IMR-90 (cell line): ENCODE results near the gene CIAO2A. TPM values are rescaled to one million over a fixed set of nuclear protein-coding genes. Genes with fewer than 3 reads are reported as not detected.

Source experiments
- ATAC-seq: fragments of 200-7000 bp; cut with Tn5 transposase; 2 replicates; pipeline ENCODE4 v1.9.1; 2020; ENCODE audit warnings: low read depth, mild to moderate bottlenecking, moderate library complexity
- BruUV-seq: library from RNA; stranded (reverse); fragments of 400-500 nt; replicated peaks from 2 replicates; lab custom pipeline; 2021; lab: Mats Ljungman, UMichigan
- CTCF ChIA-PET: fragments of 300-600 bp; formaldehyde crosslinking; extraction: SDS; loops from one replicate; lab custom pipeline; 2021; ENCODE audit warnings: antibody characterized with exemption; lab: Yijun Ruan, JAX
- POLR2A ChIA-PET: fragments of 300-600 bp; sonication (Branson Sonifier 250); formaldehyde crosslinking; loops from one replicate; lab custom pipeline; 2022; ENCODE audit warnings: antibody characterized with exemption; ENCODE audit not compliant: unreplicated experiment; lab: Charles Lee
- DNase-seq: peaks from one replicate; pipeline ENCODE4 v3.0.0; 2013
- H2AFZ ChIP-seq: replicated peaks from 2 replicates; pipeline ENCODE3; 2013; ENCODE audit warnings: low read length, mild to moderate bottlenecking; ENCODE audit not compliant: poor library complexity
- H2AK5ac ChIP-seq: 2 replicates; pipeline ENCODE4 v1.6.1; 2013; ENCODE audit warnings: low read depth, low read length, inconsistent platforms
- H2AK9ac ChIP-seq: replicated peaks from 2 replicates; pipeline ENCODE3; 2013; ENCODE audit warnings: mild to moderate bottlenecking, low read depth, low read length, moderate library complexity; ENCODE audit not compliant: poor library complexity
- H2BK120ac ChIP-seq: 2 replicates; pipeline ENCODE4 v1.6.1; 2013; ENCODE audit warnings: low read depth, low read length, inconsistent platforms
- H2BK15ac ChIP-seq: 3 replicates; pipeline ENCODE4 v1.6.1; 2013; ENCODE audit warnings: low read depth, low read length, inconsistent platforms
- H2BK20ac ChIP-seq: 2 replicates; pipeline ENCODE4 v1.6.1; 2013; ENCODE audit warnings: low read depth, mild to moderate bottlenecking, inconsistent platforms, low read length, moderate library complexity
- H2BK5ac ChIP-seq: 2 replicates; pipeline ENCODE4 v1.6.1; 2013; ENCODE audit warnings: mild to moderate bottlenecking, low read depth, low read length, inconsistent platforms; ENCODE audit not compliant: poor library complexity, severe bottlenecking
- H3K14ac ChIP-seq: replicated peaks from 2 replicates; pipeline ENCODE4 v1.6.1; 2013; ENCODE audit warnings: low read depth, low read length, inconsistent platforms
- H3K18ac ChIP-seq: 2 replicates; pipeline ENCODE4 v1.6.1; 2013; ENCODE audit warnings: low read depth, low read length, control low read depth
- H3K23ac ChIP-seq: 2 replicates; pipeline ENCODE4 v1.6.1; 2013; ENCODE audit warnings: low read depth, low read length, inconsistent platforms
- H3K27ac ChIP-seq: 2 replicates; pipeline ENCODE4 v1.5.1; 2013; ENCODE audit warnings: mild to moderate bottlenecking, control low read depth, low read length; ENCODE audit not compliant: insufficient read depth
- H3K27me3 ChIP-seq: 2 replicates; pipeline ENCODE4 v1.6.1; 2013; ENCODE audit warnings: low read length; ENCODE audit not compliant: control insufficient read depth, insufficient read depth
- H3K36me3 ChIP-seq: 2 replicates; pipeline ENCODE4 v1.6.1; 2013; ENCODE audit warnings: low read length, mixed read lengths; ENCODE audit not compliant: control insufficient read depth, insufficient read depth
- H3K4ac ChIP-seq: 2 replicates; pipeline ENCODE4 v1.6.1; 2013; ENCODE audit warnings: low read depth, low read length, inconsistent platforms
- H3K4me1 ChIP-seq: 2 replicates; pipeline ENCODE4 v1.6.1; 2013; ENCODE audit warnings: low read length, mixed read lengths; ENCODE audit not compliant: control insufficient read depth, insufficient read depth
- H3K4me2 ChIP-seq: 2 replicates; pipeline ENCODE4 v1.6.1; 2013; ENCODE audit warnings: low read depth, mild to moderate bottlenecking, control low read depth, low read length, moderate library complexity
- H3K4me3 ChIP-seq: 2 replicates; pipeline ENCODE4 v1.5.1; 2013; ENCODE audit warnings: low read depth, mild to moderate bottlenecking, control low read depth, low read length, moderate library complexity; ENCODE audit not compliant: insufficient read depth
- H3K56ac ChIP-seq: 2 replicates; pipeline ENCODE4 v1.6.1; 2013; ENCODE audit warnings: low read length, inconsistent platforms; ENCODE audit not compliant: insufficient read depth; ENCODE audit errors: extremely low read depth
- H3K79me1 ChIP-seq, 2 experiments: 2 replicates each; pipeline ENCODE4 v1.6.1; 2013; ENCODE audit warnings: low read length in 2 of 2, inconsistent platforms in 1 of 2, low read depth in 1 of 2
- H3K9ac ChIP-seq: 2 replicates; pipeline ENCODE4 v1.6.1; 2013; ENCODE audit warnings: low read depth, low read length, control low read depth
- H3K9me1 ChIP-seq: 2 replicates; pipeline ENCODE4 v1.6.1; 2013; ENCODE audit warnings: low read length, inconsistent platforms; ENCODE audit not compliant: insufficient read depth
- H3K9me3 ChIP-seq: 2 replicates; pipeline ENCODE4 v1.6.1; 2013; ENCODE audit warnings: low read length; ENCODE audit not compliant: control insufficient read depth, insufficient read depth
- H4K20me1 ChIP-seq: 2 replicates; pipeline ENCODE4 v1.6.1; 2013; ENCODE audit warnings: low read length, inconsistent platforms; ENCODE audit not compliant: insufficient read depth
- H4K5ac ChIP-seq: 2 replicates; pipeline ENCODE4 v1.6.1; 2013; ENCODE audit warnings: mild to moderate bottlenecking, low read depth, low read length, control low read depth
- H4K8ac ChIP-seq, 2 experiments: 2 replicates each; pipeline ENCODE4 v1.6.1; 2013; ENCODE audit warnings: low read depth in 2 of 2, low read length in 2 of 2, control low read depth in 1 of 2, inconsistent platforms in 1 of 2
- H4K91ac ChIP-seq: 2 replicates; pipeline ENCODE4 v1.6.1; 2013; ENCODE audit warnings: low read depth, low read length, inconsistent platforms; ENCODE audit not compliant: insufficient read depth
- BHLHE40 ChIP-seq: fragments of 150-350 bp; IDR thresholded peaks from 2 replicates; pipeline ENCODE4 v1.6.1; 2016; ENCODE audit warnings: mild to moderate bottlenecking, low read depth, low read length
- CEBPB ChIP-seq: IDR thresholded peaks from 2 replicates; pipeline ENCODE4 v1.6.1; 2012; ENCODE audit warnings: low read depth, low read length, improper control_type of control experiment
- CHD1 ChIP-seq: IDR thresholded peaks from 2 replicates; pipeline ENCODE4 v1.6.1; 2012; ENCODE audit warnings: low read depth, low read length, improper control_type of control experiment
- CTCF ChIP-seq: conservative IDR thresholded peaks from 2 replicates; pipeline ENCODE4 v1.5.1; 2012; ENCODE audit warnings: mild to moderate bottlenecking, low read depth, low read length, improper control_type of control experiment
- ELK1 ChIP-seq: fragments of 150-350 bp; IDR thresholded peaks from 2 replicates; pipeline ENCODE4 v1.6.1; 2016; ENCODE audit warnings: low read depth, mild to moderate bottlenecking, low read length, moderate library complexity, borderline replicate concordance
- FOS ChIP-seq: fragments of 150-350 bp; IDR thresholded peaks from 2 replicates; pipeline ENCODE4 v1.6.1; 2016; ENCODE audit warnings: low read depth, low read length
- MAFK ChIP-seq: IDR thresholded peaks from 2 replicates; pipeline ENCODE4 v1.6.1; 2012; ENCODE audit warnings: low read depth, low read length, improper control_type of control experiment
- MAZ ChIP-seq: IDR thresholded peaks from 2 replicates; pipeline ENCODE4 v1.6.1; 2012; ENCODE audit warnings: low read depth, mild to moderate bottlenecking, low read length, improper control_type of control experiment, moderate library complexity, borderline replicate concordance
- MXI1 ChIP-seq: IDR thresholded peaks from 2 replicates; pipeline ENCODE4 v1.6.1; 2012; ENCODE audit warnings: low read depth, mild to moderate bottlenecking, low read length, moderate library complexity, borderline replicate concordance
- NFE2L2 ChIP-seq: fragments of 150-350 bp; IDR thresholded peaks from 2 replicates; pipeline ENCODE4 v1.6.1; 2016; ENCODE audit warnings: low read depth, mild to moderate bottlenecking, low read length
- POLR2A ChIP-seq: IDR thresholded peaks from 2 replicates; pipeline ENCODE4 v1.6.1; 2012; ENCODE audit warnings: mild to moderate bottlenecking, low read depth, low read length
- RAD21 ChIP-seq: IDR thresholded peaks from 2 replicates; pipeline ENCODE4 v1.6.1; 2012; ENCODE audit warnings: low read length, improper control_type of control experiment
- RCOR1 ChIP-seq: IDR thresholded peaks from 2 replicates; pipeline ENCODE4 v1.6.1; 2012; ENCODE audit warnings: mild to moderate bottlenecking, low read length, improper control_type of control experiment; ENCODE audit not compliant: insufficient replicate concordance
- RFX5 ChIP-seq: IDR thresholded peaks from 2 replicates; pipeline ENCODE4 v1.8.0; 2012; ENCODE audit warnings: low read depth, mild to moderate bottlenecking, low read length, moderate library complexity
- SMC3 ChIP-seq: fragments of 150-350 bp; IDR thresholded peaks from 2 replicates; pipeline ENCODE4 v1.6.1; 2016; ENCODE audit warnings: low read depth, mild to moderate bottlenecking, antibody characterized with exemption, low read length, moderate library complexity
- WGBS, 2 experiments: methylation state at CpG; one replicate each; pipeline versions ENCODE4 v1.1.5 to v1.1.7; 2013; ENCODE audit warnings: missing lambda C conversion rate in 2 of 2; ENCODE audit not compliant: insufficient read length in 1 of 2; ENCODE audit errors: extremely low coverage in 2 of 2; 5-methylcytosine and 5-hydroxymethylcytosine counted together
- dilution Hi-C: fragments of 300-500 bp; cut with HindIII; formaldehyde crosslinking; loops from one replicate; pipeline ENCODE4 v1.14.3; 2018; ENCODE audit warnings: low sequenced_read_pairs; ENCODE audit not compliant: unreplicated experiment
- in situ Hi-C: fragments of 300-500 bp; cut with MboI; formaldehyde crosslinking; loops from 3 replicates; pipeline ENCODE4 v1.14.3; 2019; ENCODE audit warnings: low sequenced_read_pairs, inconsistent platforms, mixed read lengths
- intact Hi-C: fragments of 100-400 bp; cut with micrococcal nuclease; formaldehyde crosslinking; loops from 2 replicates; pipeline ENCODE4 v1.10.0; 2022
- polyA plus RNA-seq, 3 experiments: library from polyadenylated mRNA; depleted of rRNA; stranded (reverse); fragments of >200 nt; gene quantifications; 2 replicates each; pipeline ENCODE4 v1.2.3, GENCODE V29; 2012; ENCODE audit warnings: low replicate concordance in 1 of 3
- total RNA-seq: library from RNA; depleted of rRNA; stranded (reverse); fragments of >200 nt; gene quantifications from 2 replicates; pipeline ENCODE4 v1.2.3, GENCODE V29; 2012
- TF ChIP-seq, protein P1 (sequence below): fragments of 150-350 bp; IDR thresholded peaks from 2 replicates; pipeline ENCODE4 v1.6.1; 2017; ENCODE audit warnings: mild to moderate bottlenecking, antibody characterized with exemption, low read length, low read depth

The CIAO2A gene
- total and polyA plus RNA-seq, 2 of the 4 experiments (the other 2 are of a cell fraction): 36.7 to 38.3 TPM

DNA sequence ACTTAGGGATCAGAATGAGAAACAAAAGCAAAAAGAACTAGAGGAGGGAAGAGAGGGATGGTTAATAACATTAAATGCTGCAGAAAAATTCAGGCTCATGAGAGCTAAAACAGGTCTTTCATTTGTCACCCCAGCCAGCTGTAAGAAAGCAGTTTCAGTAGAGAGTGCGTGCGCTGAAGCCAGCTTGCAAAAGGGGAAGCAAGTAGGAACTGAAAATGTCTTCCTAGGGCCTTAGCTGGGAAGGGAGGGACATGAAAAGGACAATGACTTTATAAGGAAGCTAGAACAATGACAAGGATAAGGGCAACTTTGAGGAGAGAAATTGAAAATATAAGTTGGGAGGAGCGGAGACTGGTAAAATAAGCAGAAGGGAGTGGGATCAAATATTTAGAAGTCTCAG, 3.1 kb downstream of the CIAO2A start:
- Histone ChIP-seq H2BK15ac (no peak overlapping the region), H3K79me1 (peaks cover 22 to 56% of the 10 kb centered on the region in 2 experiments), H3K36me3 (peaks cover 5% of the 10 kb centered on the region), H3K9me3 (no peaks in the 10 kb centered on the region), H3K27me3 (no peaks in the 10 kb centered on the region), H2BK5ac (no peak overlapping the region), H3K4me2 (no peak overlapping the region), H2AK5ac (no peak overlapping the region), H4K20me1 (no peaks in the 10 kb centered on the region), H3K9me1 (no peaks in the 10 kb centered on the region; the same call in none of the 2 replicates), H3K4ac (no peak overlapping the region), H4K8ac (no peak overlapping the region), H3K56ac (no peak overlapping the region), H3K4me3 (no peak overlapping the region), H2BK120ac (no peak overlapping the region), H3K9ac (no peak overlapping the region), H3K18ac (no peak overlapping the region), H2AK9ac (no peak overlapping the region), H2AFZ (no peak overlapping the region), H3K14ac (no peak overlapping the region), H2BK20ac (no peak overlapping the region), H3K23ac (no peak overlapping the region), H3K27ac (no peak overlapping the region), H4K5ac (no peak overlapping the region), H4K91ac (no peak overlapping the region), H3K4me1 (no peaks in the 10 kb centered on the region)
- CTCF ChIA-PET: no interaction called here
- no TSS peak for BruUV-seq
- dilution Hi-C loops: no loop called here
- DNase-seq: no peak
- intact Hi-C loops: no loop called here
- no peak for TF ChIP-seq ELK1
- no peak for TF ChIP-seq BHLHE40
- TF ChIP-seq CEBPB: no peak
- TF ChIP-seq, protein P1, sequence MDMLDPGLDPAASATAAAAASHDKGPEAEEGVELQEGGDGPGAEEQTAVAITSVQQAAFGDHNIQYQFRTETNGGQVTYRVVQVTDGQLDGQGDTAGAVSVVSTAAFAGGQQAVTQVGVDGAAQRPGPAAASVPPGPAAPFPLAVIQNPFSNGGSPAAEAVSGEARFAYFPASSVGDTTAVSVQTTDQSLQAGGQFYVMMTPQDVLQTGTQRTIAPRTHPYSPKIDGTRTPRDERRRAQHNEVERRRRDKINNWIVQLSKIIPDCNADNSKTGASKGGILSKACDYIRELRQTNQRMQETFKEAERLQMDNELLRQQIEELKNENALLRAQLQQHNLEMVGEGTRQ: no peak
- no peak for TF ChIP-seq CTCF
- no peak for TF ChIP-seq RCOR1
- TF ChIP-seq NFE2L2: no peak
- TF ChIP-seq FOS: no peak
- TF ChIP-seq POLR2A: no peak
- no peak for TF ChIP-seq MAZ
- no peak for TF ChIP-seq MAFK
- TF ChIP-seq RAD21: no peak
- no peak for TF ChIP-seq SMC3
- no peak for TF ChIP-seq MXI1
- TF ChIP-seq CHD1: no peak
- TF ChIP-seq RFX5: no peak
- in situ Hi-C loops: no loop called here
- POLR2A ChIA-PET: no interaction called here
- ATAC-seq: no peak
- WGBS, 2 experiments: 100% methylated on average over 1 of the region's 3 CpGs; no CpG with 5 or more reads in 1 of the 2 experiments
